ENCODE measurements around the gene ADIPOQ.
"Not testable (repeated sequence)": the region's sequence is repeated elsewhere in the genome, so short reads cannot be mapped to it uniquely, and the experiment has no call there.

The ADIPOQ gene

DNA sequence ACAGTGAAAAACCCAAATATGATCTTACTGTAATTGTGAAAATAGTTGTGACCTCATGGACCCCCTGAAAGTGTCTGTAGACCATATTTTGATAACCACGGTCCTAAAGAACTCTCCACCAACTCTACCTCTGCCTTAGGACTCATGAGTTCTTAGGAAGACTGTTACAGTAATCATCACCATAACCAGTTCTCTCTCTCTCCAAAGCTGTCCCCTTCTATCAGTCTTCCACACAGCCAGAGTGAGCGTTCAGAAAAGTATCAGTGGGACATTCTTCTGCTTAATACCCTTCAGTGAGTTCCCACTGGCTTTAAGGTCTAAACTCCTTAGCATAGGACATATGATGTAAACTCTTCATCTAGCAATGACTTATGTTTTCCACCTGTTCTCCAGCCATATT lies 60.2 kb downstream of the ADIPOQ start:
- CTCF ChIA-PET, result no interaction called here
- POLR2A ChIA-PET, result no interaction called here
- no peak for TF ChIP-seq CTCF (IDR thresholded peaks at IDR 0.05; ENCODE audit: control extremely low read depth, extremely low read depth, low read depth, missing control alignments)
- DNase-seq (ENCODE audit: extremely low spot score), result no peak

GRCh38 chr3:186903676-186904075 lies 61.2 kb downstream of the ADIPOQ start:
- CTCF ChIA-PET; POLR2A ChIA-PET; DNase-seq (ENCODE audit: extremely low spot score): not testable (repeated sequence)

DNA sequence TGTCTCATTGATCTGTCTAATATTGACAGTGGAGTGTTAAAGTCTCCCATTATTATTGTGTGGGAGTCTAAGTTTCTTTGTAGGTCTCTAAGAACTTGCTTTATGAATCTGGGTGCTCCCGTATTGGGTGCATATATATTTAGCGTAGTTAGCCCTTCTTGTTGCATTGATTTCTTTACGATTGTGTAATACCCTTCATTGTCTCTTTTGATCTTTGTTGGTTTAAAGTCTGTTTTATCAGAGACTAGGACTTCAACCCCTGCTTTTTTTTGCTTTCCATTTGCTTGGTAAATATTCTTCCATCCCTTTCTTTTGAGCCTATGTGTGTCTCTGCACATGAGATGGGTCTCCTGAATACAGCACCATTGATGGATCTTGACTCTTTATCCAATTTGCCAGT lies 64.6 kb downstream of the ADIPOQ start:
- CTCF ChIA-PET; DNase-seq (ENCODE audit: extremely low spot score); POLR2A ChIA-PET: not testable (repeated sequence)
